Mesenchymal stem cell (in vitro differentiated cells and primary cell): Measurements from ENCODE around the gene RAB6B.

ENCODE experiments used
- DNase-seq: peaks from one replicate; pipeline ENCODE4 v3.0.0-alpha.2; 2013
- H2AFZ ChIP-seq: one replicate; pipeline ENCODE4 v1.6.1; 2013; ENCODE audit warnings: low read depth, mild to moderate bottlenecking, control low read depth, inconsistent platforms, low read length, moderate library complexity
- H2AK5ac ChIP-seq: 2 replicates; pipeline ENCODE4 v1.6.1; 2013; ENCODE audit warnings: low read length, moderate library complexity, mild to moderate bottlenecking, inconsistent platforms; ENCODE audit not compliant: severe bottlenecking
- H2BK120ac ChIP-seq: one replicate; pipeline ENCODE4 v1.6.1; 2013; ENCODE audit warnings: low read depth, mild to moderate bottlenecking, inconsistent platforms, low read length, moderate library complexity
- H2BK12ac ChIP-seq, 2 experiments: one replicate each; pipeline ENCODE4 v1.6.1; 2013; ENCODE audit warnings: inconsistent platforms in 2 of 2, low read length in 2 of 2, mild to moderate bottlenecking in 2 of 2, moderate library complexity in 2 of 2, control low read depth in 1 of 2
- H2BK15ac ChIP-seq: one replicate; pipeline ENCODE4 v1.6.1; 2013; ENCODE audit warnings: mild to moderate bottlenecking, low read depth, inconsistent platforms; ENCODE audit not compliant: poor library complexity, severe bottlenecking
- H2BK5ac ChIP-seq: 2 replicates; pipeline ENCODE4 v1.6.1; 2013; ENCODE audit warnings: low read depth, mild to moderate bottlenecking, low read length, control low read depth, inconsistent platforms; ENCODE audit not compliant: poor library complexity, severe bottlenecking
- H3K14ac ChIP-seq, 2 experiments: one replicate each; pipeline ENCODE4 v1.6.1; 2013; ENCODE audit warnings: inconsistent platforms in 2 of 2, low read length in 2 of 2, control low read depth in 1 of 2, mild to moderate bottlenecking in 1 of 2, moderate library complexity in 1 of 2
- H3K18ac ChIP-seq, 2 experiments: one replicate each; pipeline ENCODE4 v1.6.1; 2013; ENCODE audit warnings: inconsistent platforms in 2 of 2, low read length in 2 of 2, control low read depth in 1 of 2, low read depth in 1 of 2, mild to moderate bottlenecking in 1 of 2
- H3K23ac ChIP-seq, 2 experiments: one replicate each; pipeline ENCODE4 v1.6.1; 2013; ENCODE audit warnings: inconsistent platforms in 2 of 2, low read length in 2 of 2, mild to moderate bottlenecking in 2 of 2, moderate library complexity in 2 of 2, control low read depth in 1 of 2
- H3K27ac ChIP-seq: 2 replicates; pipeline ENCODE4 v1.5.1; 2013; ENCODE audit warnings: mild to moderate bottlenecking, moderate library complexity, low read length, control low read depth, inconsistent platforms; ENCODE audit not compliant: poor library complexity, severe bottlenecking
- H3K27me3 ChIP-seq, 2 experiments: 2 replicates each; pipeline versions ENCODE4 v1.6.1 to v1.7.0; 2013; ENCODE audit warnings: low read length in 2 of 2, mild to moderate bottlenecking in 2 of 2, moderate library complexity in 2 of 2, control low read depth in 1 of 2, inconsistent platforms in 1 of 2; ENCODE audit not compliant: control insufficient read depth in 1 of 2, insufficient read depth in 1 of 2
- H3K36me3 ChIP-seq, 2 experiments: 2 replicates each; pipeline versions ENCODE4 v1.6.1 to v1.7.0; 2013; ENCODE audit warnings: low read length in 2 of 2, control low read depth in 1 of 2, inconsistent platforms in 1 of 2, low read depth in 1 of 2, mild to moderate bottlenecking in 1 of 2; ENCODE audit not compliant: insufficient read depth in 2 of 2, control insufficient read depth in 1 of 2
- H3K4ac ChIP-seq, 2 experiments: one replicate each; pipeline ENCODE4 v1.6.1; 2013; ENCODE audit warnings: inconsistent platforms in 2 of 2, low read length in 2 of 2, mild to moderate bottlenecking in 2 of 2, moderate library complexity in 2 of 2, control low read depth in 1 of 2, low read depth in 1 of 2
- H3K4me1 ChIP-seq: 2 replicates; pipeline ENCODE4 v1.6.1; 2013; ENCODE audit warnings: low read depth, low read length, control low read depth; ENCODE audit not compliant: control insufficient read depth, insufficient read depth
- H3K4me2 ChIP-seq: 2 replicates; pipeline ENCODE4 v1.6.1; 2013; ENCODE audit warnings: low read length, mild to moderate bottlenecking, inconsistent platforms; ENCODE audit not compliant: poor library complexity, severe bottlenecking
- H3K4me3 ChIP-seq, 2 experiments: 2 replicates each; pipeline versions ENCODE4 v1.5.1 to v1.7.0; 2013; ENCODE audit warnings: low read length in 2 of 2, mild to moderate bottlenecking in 2 of 2, control low read depth in 1 of 2, low read depth in 1 of 2; ENCODE audit not compliant: insufficient read depth in 1 of 2
- H3K79me1 ChIP-seq: replicated peaks from 2 replicates; pipeline ENCODE4 v1.6.1; 2013; ENCODE audit warnings: mild to moderate bottlenecking, control low read depth, low read length, inconsistent platforms; ENCODE audit not compliant: poor library complexity, severe bottlenecking
- H3K9ac ChIP-seq: 2 replicates; pipeline ENCODE4 v1.7.0; 2013; ENCODE audit warnings: mild to moderate bottlenecking, low read length, moderate library complexity
- H3K9me3 ChIP-seq: 2 replicates; pipeline ENCODE4 v1.7.0; 2013; ENCODE audit warnings: mild to moderate bottlenecking, low read length; ENCODE audit not compliant: control insufficient read depth
- H4K8ac ChIP-seq: one replicate; pipeline ENCODE4 v1.6.1; 2013; ENCODE audit warnings: inconsistent platforms, mild to moderate bottlenecking, low read length, moderate library complexity
- H4K91ac ChIP-seq: one replicate; pipeline ENCODE4 v1.6.1; 2013; ENCODE audit warnings: mild to moderate bottlenecking, low read length, inconsistent platforms
- WGBS: methylation state at CpG from one replicate; pipeline ENCODE4 v1.1.7; 2013; ENCODE audit warnings: mixed read lengths; 5-methylcytosine and 5-hydroxymethylcytosine counted together

Gene RAB6B

GRCh38 chr3:133779626-133780203 is 116.0 kb downstream of the RAB6B start:
- no peak overlapping the region for H3K4me3 ChIP-seq

GRCh38 chr3:133777807-133778568 is 117.7 kb downstream of the RAB6B start:
- no peak for DNase-seq
- no peak overlapping the region for H3K27ac ChIP-seq
- H3K9me3 ChIP-seq, result no peaks in the 10 kb centered on the region
- H4K91ac ChIP-seq, result no peak overlapping the region
- no peak overlapping the region for H3K14ac ChIP-seq
- H2BK120ac ChIP-seq, result no peak overlapping the region
- H2AFZ ChIP-seq, result no peak overlapping the region
- H3K27me3 ChIP-seq, result peaks cover 10 to 11% of the 10 kb centered on the region in 2 experiments
- H3K18ac ChIP-seq, result no peak overlapping the region
- H2BK12ac ChIP-seq, result no peak overlapping the region
- no peak overlapping the region for H2AK5ac ChIP-seq
- no peak overlapping the region for H2BK5ac ChIP-seq
- H2BK15ac ChIP-seq, result no peak overlapping the region
- 65% methylated on average over 7 of the region's 8 CpGs for WGBS
- H4K8ac ChIP-seq, result no peak overlapping the region
- H3K23ac ChIP-seq, result no peak overlapping the region
- no peak overlapping the region for H3K9ac ChIP-seq
- no peak overlapping the region for H3K4me2 ChIP-seq
- H3K4ac ChIP-seq, result no peak overlapping the region
- no peaks in the 10 kb centered on the region for H3K4me1 ChIP-seq
- H3K36me3 ChIP-seq, result no peaks in the 10 kb centered on the region
- no peaks in the 10 kb centered on the region for H3K79me1 ChIP-seq
- H3K4me3 ChIP-seq, result no peak overlapping the region

More at GRCh38 chr3:133779626-133780203, 116.0 kb downstream of the RAB6B start:
- Histone ChIP-seq H2BK15ac (no peak overlapping the region), H3K23ac (no peak overlapping the region), H3K9me3 (no peaks in the 10 kb centered on the region), H3K27ac (no peak overlapping the region), H4K8ac (no peak overlapping the region), H2BK12ac (no peak overlapping the region), H3K14ac (no peak overlapping the region), H2BK5ac (no peak overlapping the region), H3K4me1 (no peaks in the 10 kb centered on the region), H3K9ac (no peak overlapping the region), H2AFZ (no peak overlapping the region), H2AK5ac (no peak overlapping the region), H3K4ac (no peak overlapping the region), H3K4me2 (no peak overlapping the region), H3K18ac (no peak overlapping the region), H3K27me3 (peaks cover 10 to 11% of the 10 kb centered on the region in 2 experiments), H2BK120ac (no peak overlapping the region), H3K36me3 (no peaks in the 10 kb centered on the region), H3K79me1 (no peaks in the 10 kb centered on the region), H4K91ac (no peak overlapping the region)
- WGBS, result 63% methylated on average over 4 of the region's 4 CpGs
- DNase-seq, result no peak

GRCh38 chr3:133776794-133777438 is 118.8 kb downstream of the RAB6B start:
- Histone ChIP-seq H3K4me1 (no peaks in the 10 kb centered on the region), H3K4me3 (no peak overlapping the region), H3K36me3 (no peaks in the 10 kb centered on the region), H3K23ac (no peak overlapping the region), H3K9me3 (no peaks in the 10 kb centered on the region), H2BK120ac (no peak overlapping the region), H2BK15ac (no peak overlapping the region), H3K27me3 (peaks cover 10 to 11% of the 10 kb centered on the region in 2 experiments), H3K14ac (no peak overlapping the region), H4K8ac (no peak overlapping the region), H3K4me2 (no peak overlapping the region), H3K27ac (no peak overlapping the region), H2BK5ac (no peak overlapping the region), H3K18ac (no peak overlapping the region), H3K9ac (no peak overlapping the region), H3K4ac (no peak overlapping the region), H2BK12ac (no peak overlapping the region), H2AK5ac (no peak overlapping the region), H3K79me1 (no peaks in the 10 kb centered on the region), H4K91ac (no peak overlapping the region), H2AFZ (no peak overlapping the region)
- no peak for DNase-seq
- 93% methylated on average over 7 of the region's 7 CpGs for WGBS

GRCh38 chr3:133775835-133776234 is 119.8 kb downstream of the RAB6B start:
- no peak overlapping the region for H3K4ac ChIP-seq
- H2AK5ac ChIP-seq, result no peak overlapping the region
- no peak overlapping the region for H2BK120ac ChIP-seq
- no peaks in the 10 kb centered on the region for H3K9me3 ChIP-seq
- no peak overlapping the region for H4K8ac ChIP-seq
- H3K36me3 ChIP-seq, result no peaks in the 10 kb centered on the region
- H3K4me2 ChIP-seq, result no peak overlapping the region
- no peak overlapping the region for H2BK5ac ChIP-seq
- H2BK15ac ChIP-seq, result no peak overlapping the region
- no peak for DNase-seq
- H3K27ac ChIP-seq, result no peak overlapping the region
- H3K4me1 ChIP-seq, result no peaks in the 10 kb centered on the region
- no peak overlapping the region for H3K4me3 ChIP-seq
- no peaks in the 10 kb centered on the region for H3K79me1 ChIP-seq
- WGBS, result 92% methylated on average over 5 of the region's 5 CpGs
- H3K9ac ChIP-seq, result no peak overlapping the region
- no peak overlapping the region for H3K14ac ChIP-seq
- no peak overlapping the region for H3K23ac ChIP-seq
- H3K18ac ChIP-seq, result no peak overlapping the region
- H4K91ac ChIP-seq, result no peak overlapping the region
- no peak overlapping the region for H2AFZ ChIP-seq
- H2BK12ac ChIP-seq, result no peak overlapping the region
- peaks cover 10 to 11% of the 10 kb centered on the region in 2 experiments for H3K27me3 ChIP-seq
